Measurements from ENCODE around the gene ZBTB38.

GRCh38 chr3:141412936-141413354 lies 44.6 kb downstream of the ZBTB38 start:
- TF ChIP-seq, protein P1, sequence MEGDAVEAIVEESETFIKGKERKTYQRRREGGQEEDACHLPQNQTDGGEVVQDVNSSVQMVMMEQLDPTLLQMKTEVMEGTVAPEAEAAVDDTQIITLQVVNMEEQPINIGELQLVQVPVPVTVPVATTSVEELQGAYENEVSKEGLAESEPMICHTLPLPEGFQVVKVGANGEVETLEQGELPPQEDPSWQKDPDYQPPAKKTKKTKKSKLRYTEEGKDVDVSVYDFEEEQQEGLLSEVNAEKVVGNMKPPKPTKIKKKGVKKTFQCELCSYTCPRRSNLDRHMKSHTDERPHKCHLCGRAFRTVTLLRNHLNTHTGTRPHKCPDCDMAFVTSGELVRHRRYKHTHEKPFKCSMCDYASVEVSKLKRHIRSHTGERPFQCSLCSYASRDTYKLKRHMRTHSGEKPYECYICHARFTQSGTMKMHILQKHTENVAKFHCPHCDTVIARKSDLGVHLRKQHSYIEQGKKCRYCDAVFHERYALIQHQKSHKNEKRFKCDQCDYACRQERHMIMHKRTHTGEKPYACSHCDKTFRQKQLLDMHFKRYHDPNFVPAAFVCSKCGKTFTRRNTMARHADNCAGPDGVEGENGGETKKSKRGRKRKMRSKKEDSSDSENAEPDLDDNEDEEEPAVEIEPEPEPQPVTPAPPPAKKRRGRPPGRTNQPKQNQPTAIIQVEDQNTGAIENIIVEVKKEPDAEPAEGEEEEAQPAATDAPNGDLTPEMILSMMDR (IDR thresholded peaks at IDR 0.05): no peak
- TF ChIP-seq ZFX (IDR thresholded peaks at IDR 0.05; ENCODE audit: borderline replicate concordance): no peak

Measured in 22Rv1 (cell line).